NCI-H2107 (cell line): Measurements from ENCODE around the gene F2RL3.

Source experiments
- DNase-seq: peaks from one replicate; lab custom pipeline; 2025; lab: John Stamatoyannopoulos, UW

The F2RL3 gene

GRCh38 chr19:16888629-16889365, at the start of gene F2RL3:
F2RL3 (plus strand) TSS chr19:16888999; CDS start chr19:16889190, 191 bp downstream.
- DNase-seq = no peak

- DNase-seq = no peak
These were observed 47.3 kb upstream of the F2RL3 start for GRCh38 chr19:16841391-16841926.

- DNase-seq = no peak
These were observed 41.9 kb upstream of the F2RL3 start for GRCh38 chr19:16846901-16847300.

- no peak for DNase-seq
These were observed 41.4 kb upstream of the F2RL3 start for GRCh38 chr19:16847430-16847829.

GRCh38 chr19:16849168-16849567, 39.6 kb upstream of the F2RL3 start:
- DNase-seq = no peak

- DNase-seq = no peak
These were observed 38.7 kb upstream of the F2RL3 start for GRCh38 chr19:16850133-16850532.

- no peak for DNase-seq
These were observed 37.6 kb upstream of the F2RL3 start for GRCh38 chr19:16851031-16851712.

GRCh38 chr19:16853066-16853465, 35.7 kb upstream of the F2RL3 start:
- no peak for DNase-seq

GRCh38 chr19:16856091-16856490, 32.7 kb upstream of the F2RL3 start:
- no peak for DNase-seq

- no peak for DNase-seq
These were observed 29.2 kb upstream of the F2RL3 start for GRCh38 chr19:16859626-16860025.

GRCh38 chr19:16860118-16860517, 28.7 kb upstream of the F2RL3 start:
- DNase-seq = no peak

GRCh38 chr19:16861011-16861410, 27.8 kb upstream of the F2RL3 start:
- no peak for DNase-seq

GRCh38 chr19:16861834-16862233, 27.0 kb upstream of the F2RL3 start:
- DNase-seq = no peak

GRCh38 chr19:16862826-16863415, 25.9 kb upstream of the F2RL3 start:
- DNase-seq = no peak

- DNase-seq = no peak
These were observed 21.6 kb upstream of the F2RL3 start for GRCh38 chr19:16867211-16867610.

GRCh38 chr19:16868423-16869130, 20.2 kb upstream of the F2RL3 start:
- DNase-seq = no peak

GRCh38 chr19:16869331-16869972, 19.3 kb upstream of the F2RL3 start:
- no peak for DNase-seq

GRCh38 chr19:16871871-16872270, 16.9 kb upstream of the F2RL3 start:
- no peak for DNase-seq

GRCh38 chr19:16872728-16873127, 16.1 kb upstream of the F2RL3 start:
- DNase-seq = no peak

- no peak for DNase-seq
These were observed 15.2 kb upstream of the F2RL3 start for GRCh38 chr19:16873594-16873993.

GRCh38 chr19:16874250-16874977, 14.4 kb upstream of the F2RL3 start:
- no peak for DNase-seq
